Measurements from ENCODE around the gene ZFP91. TPM values are rescaled to one million over a fixed set of nuclear protein-coding genes. Genes with fewer than 3 reads are reported as not detected.
A peak's percentile ranks its signal among the peaks of the same experiment; 100 is the strongest.

The ZFP91 gene
- polyA plus RNA-seq, 1 experiment, result 18.3 TPM

- Histone ChIP-seq H3K36me3 (ENCODE audit: control insufficient read depth, insufficient read depth, low read length) (peaks cover 2% of the 10 kb centered on the region; the same call in 1 of the 2 replicates), H3K27me3 (ENCODE audit: control insufficient read depth, insufficient read depth, low read length) (no peaks in the 10 kb centered on the region), H3K4me3 (ENCODE audit: low read depth, low read length) (no peak overlapping the region)
- TF ChIP-seq CTCF (IDR thresholded peaks at IDR 0.05; ENCODE audit: insufficient read depth, low read depth, low read length), result no peak
- DNase-seq (ENCODE audit: low read depth), result peak; percentile 63
- POLR2A ChIA-PET, result no interaction called here
- CTCF ChIA-PET, result interaction anchor here (0.9 to 1.1 kb wide), 4 partner anchors 11 to 328 kb away, joined by 3 to 5 read pairs (median 4); no protein-coding TSS in a partner anchor
These were observed 5.3 kb upstream of the ZFP91 start for GRCh38 chr11:58573451-58574104.

- POLR2A ChIA-PET, result no interaction called here
- peak; percentile 36 for DNase-seq (ENCODE audit: low read depth)
- CTCF ChIA-PET, result no interaction called here
- no peak overlapping the region for H3K4me3 ChIP-seq (ENCODE audit: low read depth, low read length)
- no peak for TF ChIP-seq CTCF (IDR thresholded peaks at IDR 0.05; ENCODE audit: insufficient read depth, low read depth, low read length)
- H3K36me3 ChIP-seq (ENCODE audit: control insufficient read depth, insufficient read depth, low read length), result no peaks in the 10 kb centered on the region
- no peaks in the 10 kb centered on the region for H3K27me3 ChIP-seq (ENCODE audit: control insufficient read depth, insufficient read depth, low read length)
These were observed 4.0 kb upstream of the ZFP91 start for GRCh38 chr11:58574881-58575280.

GRCh38 chr11:58575377-58576020, 3.4 kb upstream of the ZFP91 start, which contains the start of gene LPXN:
LPXN (minus strand) TSS chr11:58575856; CDS start chr11:58575772, 84 bp downstream.
- DNase-seq (ENCODE audit: low read depth), result no peak
- CTCF ChIA-PET, result interaction anchor here (0.6 to 4.4 kb wide), 3 partner anchors 9 to 102 kb away, joined by 3 to 45 read pairs (median 8); no protein-coding TSS in a partner anchor
- POLR2A ChIA-PET, result no interaction called here
- H3K36me3 ChIP-seq (ENCODE audit: control insufficient read depth, insufficient read depth, low read length), result no peaks in the 10 kb centered on the region
- no peaks in the 10 kb centered on the region for H3K27me3 ChIP-seq (ENCODE audit: control insufficient read depth, insufficient read depth, low read length)
- H3K4me3 ChIP-seq (ENCODE audit: low read depth, low read length), result peak within 1 kb of the TSS; percentile 5; the same call in 1 of the 2 replicates
- no peak for TF ChIP-seq CTCF (IDR thresholded peaks at IDR 0.05; ENCODE audit: insufficient read depth, low read depth, low read length)

GRCh38 chr11:58576887-58577471, 1.9 kb upstream of the ZFP91 start:
- H3K27me3 ChIP-seq (ENCODE audit: control insufficient read depth, insufficient read depth, low read length), result no peaks in the 10 kb centered on the region
- TF ChIP-seq CTCF (IDR thresholded peaks at IDR 0.05; ENCODE audit: insufficient read depth, low read depth, low read length), result peak; percentile 42
- H3K4me3 ChIP-seq (ENCODE audit: low read depth, low read length), result peak overlapping the region; percentile 95
- ChIA-PET CTCF (interaction anchor here (0.5 to 4.4 kb wide), 21 partner anchors 10 to 568 kb away, joined by 3 to 45 read pairs (median 5); no protein-coding TSS in a partner anchor), POLR2A (interaction anchor here (0.7 to 1.0 kb wide), 2 partner anchors 52 to 530 kb away, joined by 3 to 8 read pairs; partner anchors contain the start of gene FAM111B)
- no peaks in the 10 kb centered on the region for H3K36me3 ChIP-seq (ENCODE audit: control insufficient read depth, insufficient read depth, low read length)
- DNase-seq (ENCODE audit: low read depth), result no peak
